A549 (cell line): ENCODE results near the gene GNB1. TPM values are rescaled to one million over a fixed set of nuclear protein-coding genes. Genes with fewer than 3 reads are reported as not detected.

ENCODE experiments used
- ATAC-seq, 2 experiments: fragments of 200-7000 bp in 1 of 2; fragments of >200 bp in 1 of 2; cut with Nextera tagmentation in 1 of 2; cut with Tn5 transposase in 1 of 2; 3 replicates each; pipeline versions ENCODE4 v1.8.0 to v1.9.1; 2018 to 2020; ENCODE audit warnings: mild to moderate bottlenecking in 1 of 2, moderate library complexity in 1 of 2
- CTCF ChIA-PET: fragments of 300-600 bp; sonication (Branson Sonifier 250); formaldehyde crosslinking; extraction: SDS; loops from one replicate; lab custom pipeline; 2021; ENCODE audit warnings: antibody characterized with exemption, inconsistent platforms; lab: Yijun Ruan, JAX
- POLR2A ChIA-PET: fragments of 350-600 bp; formaldehyde crosslinking; extraction: SDS; loops from one replicate; lab custom pipeline; 2021; ENCODE audit warnings: antibody characterized with exemption, inconsistent platforms; lab: Yijun Ruan, JAX
- DNase-seq, 2 experiments: peaks; one replicate each; pipeline versions ENCODE4 v3.0.0 to v3.0.0-alpha.2; 2011 to 2016; ENCODE audit warnings: low read depth in 1 of 2, low spot score in 1 of 2
- FAIRE-seq: peaks from 2 replicates; lab custom pipeline; 2011; peaks lifted over from hg19 to GRCh38; lab: Jason Lieb, UNC
- H3K27ac ChIP-seq, 2 experiments: fragments of >200 bp; sonication (Bioruptor Twin); formaldehyde crosslinking; 3 replicates each; pipeline ENCODE4 v1.5.1; 2016 to 2017
- H3K4me1 ChIP-seq: fragments of >200 bp; sonication (Bioruptor Twin); formaldehyde crosslinking; 3 replicates; pipeline ENCODE4 v1.6.1; 2016
- H3K4me2 ChIP-seq: fragments of >200 bp; sonication (Bioruptor Twin); formaldehyde crosslinking; 3 replicates; pipeline ENCODE4 v1.6.1; 2016
- H3K4me3 ChIP-seq: fragments of >200 bp; sonication (Bioruptor Twin); formaldehyde crosslinking; 3 replicates; pipeline ENCODE4 v1.5.1; 2016
- H3K9me3 ChIP-seq: fragments of >200 bp; sonication (Bioruptor Twin); formaldehyde crosslinking; 3 replicates; pipeline ENCODE4 v1.6.1; 2016
- EHF ChIP-seq: fragments of 250-450 bp; sonication (Bioruptor Pico); IDR thresholded peaks from 2 replicates; pipeline ENCODE4 v1.5.0; 2020; ENCODE audit warnings: mild to moderate bottlenecking
- EHMT2 ChIP-seq: fragments of 200-600 bp; sonication (generic); IDR thresholded peaks from 2 replicates; pipeline ENCODE4 v1.6.1; 2016; ENCODE audit warnings: antibody characterized with exemption, low read depth, mild to moderate bottlenecking, moderate library complexity
- FOXS1 ChIP-seq: fragments of 250-450 bp; sonication (Bioruptor Pico); IDR thresholded peaks from 2 replicates; pipeline ENCODE4 v1.5.0; 2020; ENCODE audit warnings: mild to moderate bottlenecking, moderate library complexity
- HOXB5 ChIP-seq: fragments of 250-450 bp; sonication (Bioruptor Pico); IDR thresholded peaks from 2 replicates; pipeline ENCODE4 v1.5.0; 2020; ENCODE audit warnings: mild to moderate bottlenecking, moderate library complexity
- JUNB ChIP-seq: fragments of >200 bp; sonication (Bioruptor Twin); formaldehyde crosslinking; IDR thresholded peaks from 2 replicates; pipeline ENCODE4 v1.6.1; 2016
- KDM1A ChIP-seq: fragments of 200-600 bp; sonication (generic); IDR thresholded peaks from 2 replicates; pipeline ENCODE4 v1.6.1; 2016; ENCODE audit warnings: low read depth, mild to moderate bottlenecking
- KDM5A ChIP-seq: fragments of 200-600 bp; sonication (generic); IDR thresholded peaks from 2 replicates; pipeline ENCODE4 v1.6.1; 2016; ENCODE audit warnings: antibody characterized with exemption, mild to moderate bottlenecking
- MAFK ChIP-seq: fragments of 450-650 bp; IDR thresholded peaks from 2 replicates; pipeline ENCODE4 v1.6.1; 2014; ENCODE audit not compliant: partially characterized antibody
- POLR2AphosphoS2 ChIP-seq: conservative IDR thresholded peaks from 2 replicates; pipeline ENCODE4 v1.6.1; 2012; ENCODE audit warnings: low read length, improper control_type of control experiment, inconsistent platforms
- RFX5 ChIP-seq: fragments of 450-650 bp; IDR thresholded peaks from 2 replicates; pipeline ENCODE4 v1.7.1; 2014; ENCODE audit warnings: antibody characterized with exemption, mild to moderate bottlenecking, moderate library complexity
- SMC3 ChIP-seq: fragments of >200 bp; sonication (Bioruptor Twin); formaldehyde crosslinking; IDR thresholded peaks from 3 replicates; pipeline ENCODE4 v1.6.1; 2018; ENCODE audit warnings: inconsistent platforms
- SREBF2 ChIP-seq: fragments of 450-650 bp; IDR thresholded peaks from 2 replicates; pipeline ENCODE4 v1.6.1; 2014; ENCODE audit warnings: mild to moderate bottlenecking, moderate library complexity
- TFCP2L1 ChIP-seq: fragments of 250-450 bp; sonication (Bioruptor Pico); IDR thresholded peaks from 2 replicates; pipeline ENCODE4 v1.5.0; 2021; ENCODE audit warnings: mild to moderate bottlenecking
- ZSCAN20 ChIP-seq: fragments of 250-450 bp; sonication (Bioruptor Pico); IDR thresholded peaks from 2 replicates; pipeline ENCODE4 v1.8.0; 2022; ENCODE audit warnings: mild to moderate bottlenecking, moderate library complexity
- WGBS: methylation state at CpG from one replicate; pipeline ENCODE4 v1.1.6; 2017; ENCODE audit errors: missing lambda C conversion rate; 5-methylcytosine and 5-hydroxymethylcytosine counted together
- polyA plus RNA-seq, 4 experiments: library from polyadenylated mRNA; depleted of rRNA in 3 of 4; stranded (reverse); fragments of >200 nt; fragmentation: RNase III in 1 of 4; extraction: RNeasy Plus Mini Kit Qiagen cat#74134 plus additional on column Dnase treatment in 1 of 4; gene quantifications; 2 replicates in 3 of 4; 3 replicates in 1 of 4; pipeline ENCODE4 v1.2.3, GENCODE V29; 2011 to 2017
- TF ChIP-seq, protein P1 (sequence below): fragments of 450-650 bp; IDR thresholded peaks from 2 replicates; pipeline ENCODE4 v1.6.1; 2014; ENCODE audit warnings: antibody characterized with exemption
- TF ChIP-seq, protein P2 (sequence below): fragments of 250-450 bp; sonication (Bioruptor Pico); IDR thresholded peaks from 2 replicates; pipeline ENCODE4 v1.5.0; 2021; ENCODE audit warnings: mild to moderate bottlenecking, moderate library complexity, borderline replicate concordance
- TF ChIP-seq, protein P3 (sequence below): IDR thresholded peaks from 2 replicates; pipeline ENCODE4 v1.6.1; 2012
- TF ChIP-seq, protein P4 (sequence below): fragments of >200 bp; sonication (Bioruptor Twin); formaldehyde crosslinking; IDR thresholded peaks from 3 replicates; pipeline ENCODE4 v1.5.1; 2016

Gene GNB1
- polyA plus RNA-seq, 2 of the 4 experiments (the other 2 are of a cell fraction): 159 to 270 TPM

DNA sequence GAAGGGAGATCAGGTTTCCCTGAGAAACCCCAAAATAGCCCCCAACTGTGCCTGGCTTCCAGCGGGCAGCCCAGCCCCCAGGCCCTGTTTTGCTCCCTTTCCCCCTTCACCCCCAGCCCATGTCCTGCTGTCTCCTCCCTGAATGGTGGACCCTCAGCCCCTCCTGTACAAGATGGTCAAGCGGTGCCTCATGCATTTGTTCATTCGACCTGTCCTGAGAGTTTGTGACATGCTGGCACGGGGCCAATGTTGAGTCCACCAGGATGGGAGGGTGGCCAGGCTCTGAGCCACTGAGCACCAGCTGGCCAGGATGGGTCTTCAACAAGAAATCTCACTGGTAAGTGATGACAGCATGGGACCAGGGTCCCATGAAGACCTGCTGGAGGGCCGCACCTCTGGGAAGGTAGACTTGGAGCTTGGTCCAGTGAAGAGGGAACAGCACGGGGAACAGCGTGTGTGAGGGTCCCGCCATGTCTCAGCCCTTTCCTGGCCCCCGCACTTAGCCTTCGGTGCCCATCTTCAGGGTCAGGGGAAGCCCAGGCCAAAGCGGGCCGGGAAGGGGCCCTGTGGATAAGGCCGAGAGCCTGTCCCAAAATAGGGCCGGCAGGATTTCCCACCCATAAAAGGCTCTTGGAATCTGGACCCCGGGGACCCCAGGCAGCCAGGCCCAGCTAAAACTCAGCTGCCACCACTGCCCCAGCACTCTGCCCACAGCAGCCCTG lies 24.2 kb upstream of the GNB1 start, which contains the start of gene CALML6:
TSS of gene CALML6 (plus strand) at position 290 of the 722 bp plus-strand sequence. CDS start at position 311, 21 bp downstream.
- DNase-seq: no peak
- Histone ChIP-seq H3K4me3 (no peak within 1 kb of the TSS), H3K4me2 (no peak within 1 kb of the TSS), H3K9me3 (no peaks in the 10 kb centered on the region), H3K27ac (no peak within 1 kb of the TSS), H3K4me1 (peaks cover 10% of the 10 kb centered on the region)
- no peak for ATAC-seq
- no peak for FAIRE-seq
- TF ChIP-seq EHMT2 (no peak), RFX5 (no peak), SREBF2 (no peak), SMC3 (no peak), FOXS1 (CRISPR knock-in tag) (no peak), TFCP2L1 (CRISPR knock-in tag) (no peak), ZSCAN20 (CRISPR knock-in tag) (no peak), JUNB (no peak)
- TF ChIP-seq, protein P1, sequence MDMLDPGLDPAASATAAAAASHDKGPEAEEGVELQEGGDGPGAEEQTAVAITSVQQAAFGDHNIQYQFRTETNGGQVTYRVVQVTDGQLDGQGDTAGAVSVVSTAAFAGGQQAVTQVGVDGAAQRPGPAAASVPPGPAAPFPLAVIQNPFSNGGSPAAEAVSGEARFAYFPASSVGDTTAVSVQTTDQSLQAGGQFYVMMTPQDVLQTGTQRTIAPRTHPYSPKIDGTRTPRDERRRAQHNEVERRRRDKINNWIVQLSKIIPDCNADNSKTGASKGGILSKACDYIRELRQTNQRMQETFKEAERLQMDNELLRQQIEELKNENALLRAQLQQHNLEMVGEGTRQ: no peak
- TF ChIP-seq, protein P2, sequence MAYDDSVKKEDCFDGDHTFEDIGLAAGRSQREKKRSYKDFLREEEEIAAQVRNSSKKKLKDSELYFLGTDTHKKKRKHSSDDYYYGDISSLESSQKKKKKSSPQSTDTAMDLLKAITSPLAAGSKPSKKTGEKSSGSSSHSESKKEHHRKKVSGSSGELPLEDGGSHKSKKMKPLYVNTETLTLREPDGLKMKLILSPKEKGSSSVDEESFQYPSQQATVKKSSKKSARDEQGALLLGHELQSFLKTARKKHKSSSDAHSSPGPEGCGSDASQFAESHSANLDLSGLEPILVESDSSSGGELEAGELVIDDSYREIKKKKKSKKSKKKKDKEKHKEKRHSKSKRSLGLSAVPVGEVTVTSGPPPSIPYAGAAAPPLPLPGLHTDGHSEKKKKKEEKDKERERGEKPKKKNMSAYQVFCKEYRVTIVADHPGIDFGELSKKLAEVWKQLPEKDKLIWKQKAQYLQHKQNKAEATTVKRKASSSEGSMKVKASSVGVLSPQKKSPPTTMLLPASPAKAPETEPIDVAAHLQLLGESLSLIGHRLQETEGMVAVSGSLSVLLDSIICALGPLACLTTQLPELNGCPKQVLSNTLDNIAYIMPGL (CRISPR knock-in tag): no peak
- 86% methylated on average over 13 of the region's 15 CpGs for WGBS
- ChIA-PET POLR2A (no interaction called here), CTCF (interaction anchor here (2.6 kb wide), 1 partner anchor 9 kb away, joined by 7 read pairs; no protein-coding TSS in a partner anchor)

DNA sequence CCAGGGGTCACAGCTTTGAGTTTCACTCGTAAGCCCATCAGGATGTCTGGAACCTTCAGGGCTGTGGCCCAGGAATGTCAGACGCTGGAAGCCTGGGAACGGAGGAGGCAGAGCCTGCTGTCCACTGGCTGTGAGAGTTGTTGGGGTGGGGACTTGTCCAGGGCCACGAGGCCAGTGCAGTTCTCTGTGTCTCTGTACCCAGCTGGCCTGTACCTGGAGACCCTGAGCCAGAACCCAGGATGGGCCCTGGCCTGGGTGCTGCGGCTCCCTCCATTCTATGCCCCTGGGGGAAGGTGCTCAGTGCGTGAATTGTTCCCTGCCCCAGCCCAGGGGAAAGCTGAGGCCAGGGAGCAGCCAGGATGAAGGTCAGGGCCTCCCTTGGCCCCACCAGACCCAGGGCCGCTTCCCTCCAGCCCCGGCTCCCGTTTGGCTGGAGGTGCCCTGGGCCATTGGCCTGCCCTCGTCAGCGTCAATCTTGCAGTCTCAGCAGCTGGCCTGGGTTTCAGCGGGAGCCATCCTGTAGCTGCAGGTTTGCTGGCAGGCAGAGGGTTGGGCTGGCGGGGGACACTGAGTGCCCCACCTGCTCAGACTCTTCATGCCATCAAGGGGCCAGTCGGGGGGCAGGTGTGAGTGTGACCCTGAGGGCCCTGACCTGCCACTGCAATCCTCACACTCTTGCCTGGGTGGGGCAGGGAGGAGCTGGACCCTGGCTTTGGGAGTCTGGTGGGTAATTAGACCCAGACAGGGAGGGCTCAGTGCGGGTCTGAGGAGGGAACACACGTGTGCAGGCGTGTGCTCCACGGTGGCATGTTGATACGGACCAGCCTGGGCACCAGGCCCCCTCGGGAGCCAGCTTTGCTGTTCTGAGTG lies 23.4 kb upstream of the GNB1 start:
- POLR2A ChIA-PET: no interaction called here
- Histone ChIP-seq H3K4me2 (no peak overlapping the region), H3K4me3 (no peak overlapping the region), H3K4me1 (peaks cover 9% of the 10 kb centered on the region; the same call in 2 of the 3 replicates), H3K27ac (no peak overlapping the region), H3K9me3 (no peaks in the 10 kb centered on the region)
- ATAC-seq (no peak), DNase-seq (no peak), FAIRE-seq (no peak)
- CTCF ChIA-PET: interaction anchor here (0.7 to 2.6 kb wide), 2 partner anchors 8 to 130 kb away, joined by 3 to 7 read pairs; no protein-coding TSS in a partner anchor
- WGBS: 85% methylated on average over 8 of the region's 20 CpGs
- TF ChIP-seq KDM1A (no peak), KDM5A (no peak), TFCP2L1 (CRISPR knock-in tag) (no peak), MAFK (no peak), JUNB (no peak), EHF (CRISPR knock-in tag) (no peak), HOXB5 (CRISPR knock-in tag) (no peak), FOXS1 (CRISPR knock-in tag) (no peak), POLR2AphosphoS2 (no peak)
- TF ChIP-seq, protein P3, sequence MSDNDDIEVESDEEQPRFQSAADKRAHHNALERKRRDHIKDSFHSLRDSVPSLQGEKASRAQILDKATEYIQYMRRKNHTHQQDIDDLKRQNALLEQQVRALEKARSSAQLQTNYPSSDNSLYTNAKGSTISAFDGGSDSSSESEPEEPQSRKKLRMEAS: no peak
- TF ChIP-seq, protein P4, sequence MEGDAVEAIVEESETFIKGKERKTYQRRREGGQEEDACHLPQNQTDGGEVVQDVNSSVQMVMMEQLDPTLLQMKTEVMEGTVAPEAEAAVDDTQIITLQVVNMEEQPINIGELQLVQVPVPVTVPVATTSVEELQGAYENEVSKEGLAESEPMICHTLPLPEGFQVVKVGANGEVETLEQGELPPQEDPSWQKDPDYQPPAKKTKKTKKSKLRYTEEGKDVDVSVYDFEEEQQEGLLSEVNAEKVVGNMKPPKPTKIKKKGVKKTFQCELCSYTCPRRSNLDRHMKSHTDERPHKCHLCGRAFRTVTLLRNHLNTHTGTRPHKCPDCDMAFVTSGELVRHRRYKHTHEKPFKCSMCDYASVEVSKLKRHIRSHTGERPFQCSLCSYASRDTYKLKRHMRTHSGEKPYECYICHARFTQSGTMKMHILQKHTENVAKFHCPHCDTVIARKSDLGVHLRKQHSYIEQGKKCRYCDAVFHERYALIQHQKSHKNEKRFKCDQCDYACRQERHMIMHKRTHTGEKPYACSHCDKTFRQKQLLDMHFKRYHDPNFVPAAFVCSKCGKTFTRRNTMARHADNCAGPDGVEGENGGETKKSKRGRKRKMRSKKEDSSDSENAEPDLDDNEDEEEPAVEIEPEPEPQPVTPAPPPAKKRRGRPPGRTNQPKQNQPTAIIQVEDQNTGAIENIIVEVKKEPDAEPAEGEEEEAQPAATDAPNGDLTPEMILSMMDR: no peak
